Measurements from ENCODE around the gene FSTL3. TPM values are rescaled to one million over a fixed set of nuclear protein-coding genes. Genes with fewer than 3 reads are reported as not detected.

Gene FSTL3
- total and polyA plus RNA-seq, 10 of the 15 experiments (the other 5 are each of a cell fraction or from before 2014, with no cell fraction given) = 0.42 to 13.5 (median 3.6) TPM

DNA sequence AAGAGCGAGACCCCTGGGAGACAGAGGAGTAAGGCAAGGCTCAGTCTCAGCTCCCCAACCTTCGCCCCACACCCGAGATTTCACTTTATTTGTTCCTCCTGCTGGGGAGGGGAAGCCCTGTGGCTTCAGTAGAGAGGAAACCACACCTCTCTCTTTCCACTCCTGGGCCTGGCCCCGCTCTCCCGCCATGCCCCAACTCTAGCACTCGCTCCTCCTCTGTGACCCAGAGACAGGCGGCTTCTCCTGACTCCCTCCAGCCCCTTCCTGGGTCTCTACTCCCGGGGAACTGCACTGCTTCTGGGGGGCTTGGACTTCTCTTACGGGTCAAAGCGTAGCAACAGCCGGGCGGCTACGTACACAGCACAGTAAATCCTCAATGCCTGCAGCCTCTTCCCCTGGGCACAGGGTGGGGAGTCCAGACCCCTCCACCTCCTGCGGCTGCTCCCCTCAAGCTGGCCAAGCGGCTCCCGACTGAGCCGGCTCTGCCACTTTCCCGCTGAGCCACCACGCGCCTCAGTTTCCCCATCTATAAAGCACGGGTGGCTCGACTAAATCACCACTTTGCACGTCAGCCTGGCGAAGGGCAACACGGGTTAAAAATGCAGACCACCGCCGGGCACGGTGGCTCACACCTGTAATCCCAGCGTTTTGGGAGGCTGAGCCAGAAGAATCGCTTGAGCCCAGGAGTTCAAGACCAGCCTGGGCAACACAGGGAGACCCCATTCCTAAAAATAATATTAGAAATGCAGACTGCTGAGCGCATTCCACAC is 14.6 kb upstream of the FSTL3 start (continued):
- TF ChIP-seq RAD21 (IDR thresholded peaks at IDR 0.05; ENCODE audit: insufficient read depth, low read depth, low read length) (0 out of 2 replicates have a peak, but pooled peaks have one; percentile 0), CREM (IDR thresholded peaks at IDR 0.05; ENCODE audit: low read depth) (no peak), MEF2A (IDR thresholded peaks at IDR 0.05; ENCODE audit: insufficient read depth, low read depth, low read length) (no peak), IKZF1 (conservative IDR thresholded peaks at IDR 0.05) (peak; percentile 11; the same call in 1 of the 2 replicates), TCF12 (IDR thresholded peaks at IDR 0.05; ENCODE audit: low read depth, low read length) (no peak), KLF5 (IDR thresholded peaks at IDR 0.05; ENCODE audit: partially characterized antibody) (no peak), TAF1 (IDR thresholded peaks at IDR 0.05; ENCODE audit: borderline replicate concordance, low read depth, low read length) (no peak), SUPT20H (IDR thresholded peaks at IDR 0.05; ENCODE audit: borderline replicate concordance, control insufficient read depth, low read depth, low read length) (no peak), NFIC (IDR thresholded peaks at IDR 0.05; ENCODE audit: low read depth, low read length) (no peak), CBFB (IDR thresholded peaks at IDR 0.05; ENCODE audit: low read depth) (no peak), ESRRA (IDR thresholded peaks at IDR 0.05; ENCODE audit: low read length) (no peak), SPI1 (IDR thresholded peaks at IDR 0.05; ENCODE audit: borderline replicate concordance, insufficient read depth, low read depth, low read length) (0 out of 2 replicates have a peak, but pooled peaks have one; percentile 11), MXI1 (IDR thresholded peaks at IDR 0.05; ENCODE audit: low read depth, low read length) (peak; percentile 17; the same call in 1 of the 2 replicates), BCL11A (IDR thresholded peaks at IDR 0.05; ENCODE audit: low read depth, low read length) (no peak), PAX5 (IDR thresholded peaks at IDR 0.05; ENCODE audit: borderline replicate concordance, low read depth, low read length) (no peak), EZH2 (IDR thresholded peaks at IDR 0.05; ENCODE audit: borderline replicate concordance, control insufficient read depth, low read depth, low read length) (no peak), BHLHE40 (IDR thresholded peaks at IDR 0.05; ENCODE audit: borderline replicate concordance in 1 of 2, low read depth in 2 of 2, low read length in 1 of 2) (0 out of 4 replicates have a peak, but pooled peaks of 1 of the 2 experiments have one; percentile 11), RUNX3 (IDR thresholded peaks at IDR 0.05; ENCODE audit: low read length) (peak; percentile 82), CHD2 (IDR thresholded peaks at IDR 0.05; ENCODE audit: borderline replicate concordance, low read depth, low read length) (no peak), MTA2 (IDR thresholded peaks at IDR 0.05; ENCODE audit: low read depth) (no peak), RCOR1 (conservative IDR thresholded peaks at IDR 0.05; ENCODE audit: low read depth, low read length) (no peak), GATAD2B (conservative IDR thresholded peaks at IDR 0.05; ENCODE audit: low read depth) (no peak)
- TF ChIP-seq, protein P1, sequence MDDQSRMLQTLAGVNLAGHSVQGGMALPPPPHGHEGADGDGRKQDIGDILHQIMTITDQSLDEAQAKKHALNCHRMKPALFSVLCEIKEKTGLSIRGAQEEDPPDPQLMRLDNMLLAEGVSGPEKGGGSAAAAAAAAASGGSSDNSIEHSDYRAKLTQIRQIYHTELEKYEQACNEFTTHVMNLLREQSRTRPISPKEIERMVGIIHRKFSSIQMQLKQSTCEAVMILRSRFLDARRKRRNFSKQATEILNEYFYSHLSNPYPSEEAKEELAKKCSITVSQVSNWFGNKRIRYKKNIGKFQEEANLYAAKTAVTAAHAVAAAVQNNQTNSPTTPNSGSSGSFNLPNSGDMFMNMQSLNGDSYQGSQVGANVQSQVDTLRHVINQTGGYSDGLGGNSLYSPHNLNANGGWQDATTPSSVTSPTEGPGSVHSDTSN (IDR thresholded peaks at IDR 0.05; ENCODE audit: insufficient replicate concordance, low read depth, low read length) = no peak
- TF ChIP-seq, protein P2, sequence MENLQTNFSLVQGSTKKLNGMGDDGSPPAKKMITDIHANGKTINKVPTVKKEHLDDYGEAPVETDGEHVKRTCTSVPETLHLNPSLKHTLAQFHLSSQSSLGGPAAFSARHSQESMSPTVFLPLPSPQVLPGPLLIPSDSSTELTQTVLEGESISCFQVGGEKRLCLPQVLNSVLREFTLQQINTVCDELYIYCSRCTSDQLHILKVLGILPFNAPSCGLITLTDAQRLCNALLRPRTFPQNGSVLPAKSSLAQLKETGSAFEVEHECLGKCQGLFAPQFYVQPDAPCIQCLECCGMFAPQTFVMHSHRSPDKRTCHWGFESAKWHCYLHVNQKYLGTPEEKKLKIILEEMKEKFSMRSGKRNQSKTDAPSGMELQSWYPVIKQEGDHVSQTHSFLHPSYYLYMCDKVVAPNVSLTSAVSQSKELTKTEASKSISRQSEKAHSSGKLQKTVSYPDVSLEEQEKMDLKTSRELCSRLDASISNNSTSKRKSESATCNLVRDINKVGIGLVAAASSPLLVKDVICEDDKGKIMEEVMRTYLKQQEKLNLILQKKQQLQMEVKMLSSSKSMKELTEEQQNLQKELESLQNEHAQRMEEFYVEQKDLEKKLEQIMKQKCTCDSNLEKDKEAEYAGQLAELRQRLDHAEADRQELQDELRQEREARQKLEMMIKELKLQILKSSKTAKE (IDR thresholded peaks at IDR 0.05; ENCODE audit: low read depth, poor library complexity, severe bottlenecking) = no peak
- TF ChIP-seq, protein P3, sequence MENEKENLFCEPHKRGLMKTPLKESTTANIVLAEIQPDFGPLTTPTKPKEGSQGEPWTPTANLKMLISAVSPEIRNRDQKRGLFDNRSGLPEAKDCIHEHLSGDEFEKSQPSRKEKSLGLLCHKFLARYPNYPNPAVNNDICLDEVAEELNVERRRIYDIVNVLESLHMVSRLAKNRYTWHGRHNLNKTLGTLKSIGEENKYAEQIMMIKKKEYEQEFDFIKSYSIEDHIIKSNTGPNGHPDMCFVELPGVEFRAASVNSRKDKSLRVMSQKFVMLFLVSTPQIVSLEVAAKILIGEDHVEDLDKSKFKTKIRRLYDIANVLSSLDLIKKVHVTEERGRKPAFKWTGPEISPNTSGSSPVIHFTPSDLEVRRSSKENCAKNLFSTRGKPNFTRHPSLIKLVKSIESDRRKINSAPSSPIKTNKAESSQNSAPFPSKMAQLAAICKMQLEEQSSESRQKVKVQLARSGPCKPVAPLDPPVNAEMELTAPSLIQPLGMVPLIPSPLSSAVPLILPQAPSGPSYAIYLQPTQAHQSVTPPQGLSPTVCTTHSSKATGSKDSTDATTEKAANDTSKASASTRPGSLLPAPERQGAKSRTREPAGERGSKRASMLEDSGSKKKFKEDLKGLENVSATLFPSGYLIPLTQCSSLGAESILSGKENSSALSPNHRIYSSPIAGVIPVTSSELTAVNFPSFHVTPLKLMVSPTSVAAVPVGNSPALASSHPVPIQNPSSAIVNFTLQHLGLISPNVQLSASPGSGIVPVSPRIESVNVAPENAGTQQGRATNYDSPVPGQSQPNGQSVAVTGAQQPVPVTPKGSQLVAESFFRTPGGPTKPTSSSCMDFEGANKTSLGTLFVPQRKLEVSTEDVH (IDR thresholded peaks at IDR 0.05; ENCODE audit: low read depth, partially characterized antibody) = no peak

Measured in GM12878 (cell line).